Stimulated activated CD8-positive, alpha-beta memory T cell treated with anti-CD3 and anti-CD28 coated beads, Interleukin-7, amount 100 ng/mL, for 4 hours (primary cell): ENCODE data around the gene RAI1.
"Not testable (repeated sequence)": the region's sequence is repeated elsewhere in the genome, so short reads cannot be mapped to it uniquely, and the experiment has no call there.

ENCODE experiments used
- DNase-seq, 2 donors: peaks; one replicate each; pipeline ENCODE4 v3.0.0-alpha.2; 2020; ENCODE audit warnings: low read depth in 2 of 2

Gene RAI1, protein sequence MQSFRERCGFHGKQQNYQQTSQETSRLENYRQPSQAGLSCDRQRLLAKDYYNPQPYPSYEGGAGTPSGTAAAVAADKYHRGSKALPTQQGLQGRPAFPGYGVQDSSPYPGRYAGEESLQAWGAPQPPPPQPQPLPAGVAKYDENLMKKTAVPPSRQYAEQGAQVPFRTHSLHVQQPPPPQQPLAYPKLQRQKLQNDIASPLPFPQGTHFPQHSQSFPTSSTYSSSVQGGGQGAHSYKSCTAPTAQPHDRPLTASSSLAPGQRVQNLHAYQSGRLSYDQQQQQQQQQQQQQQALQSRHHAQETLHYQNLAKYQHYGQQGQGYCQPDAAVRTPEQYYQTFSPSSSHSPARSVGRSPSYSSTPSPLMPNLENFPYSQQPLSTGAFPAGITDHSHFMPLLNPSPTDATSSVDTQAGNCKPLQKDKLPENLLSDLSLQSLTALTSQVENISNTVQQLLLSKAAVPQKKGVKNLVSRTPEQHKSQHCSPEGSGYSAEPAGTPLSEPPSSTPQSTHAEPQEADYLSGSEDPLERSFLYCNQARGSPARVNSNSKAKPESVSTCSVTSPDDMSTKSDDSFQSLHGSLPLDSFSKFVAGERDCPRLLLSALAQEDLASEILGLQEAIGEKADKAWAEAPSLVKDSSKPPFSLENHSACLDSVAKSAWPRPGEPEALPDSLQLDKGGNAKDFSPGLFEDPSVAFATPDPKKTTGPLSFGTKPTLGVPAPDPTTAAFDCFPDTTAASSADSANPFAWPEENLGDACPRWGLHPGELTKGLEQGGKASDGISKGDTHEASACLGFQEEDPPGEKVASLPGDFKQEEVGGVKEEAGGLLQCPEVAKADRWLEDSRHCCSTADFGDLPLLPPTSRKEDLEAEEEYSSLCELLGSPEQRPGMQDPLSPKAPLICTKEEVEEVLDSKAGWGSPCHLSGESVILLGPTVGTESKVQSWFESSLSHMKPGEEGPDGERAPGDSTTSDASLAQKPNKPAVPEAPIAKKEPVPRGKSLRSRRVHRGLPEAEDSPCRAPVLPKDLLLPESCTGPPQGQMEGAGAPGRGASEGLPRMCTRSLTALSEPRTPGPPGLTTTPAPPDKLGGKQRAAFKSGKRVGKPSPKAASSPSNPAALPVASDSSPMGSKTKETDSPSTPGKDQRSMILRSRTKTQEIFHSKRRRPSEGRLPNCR (N-terminal part only)

GRCh38 chr17:17681187-17681743 lies at the start of gene RAI1:
Gene RAI1, plus strand, starts transcription at chr17:17681458. Its CDS starts 111,491 bp downstream, at chr17:17792949.
- peak in 1 of 2 donors; percentile 66 for DNase-seq

DNA sequence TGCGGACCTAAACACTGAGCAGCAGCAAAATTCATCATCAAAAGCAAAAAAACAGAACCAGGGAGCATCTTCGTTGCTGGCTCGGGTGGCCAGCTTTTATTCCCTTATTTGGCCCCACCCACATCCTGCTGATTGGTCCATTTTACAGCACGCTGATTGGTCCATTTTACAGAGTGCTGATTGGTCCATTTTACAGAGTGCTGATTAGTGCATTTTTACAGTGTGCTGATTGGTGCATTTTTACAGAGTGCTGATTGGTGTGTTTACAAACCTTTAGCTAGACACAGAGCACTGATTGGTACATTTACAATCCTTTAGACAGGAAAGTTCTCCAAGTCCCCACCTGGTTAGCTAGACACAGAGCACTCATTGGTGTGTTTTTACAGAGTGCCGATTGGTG lies 48.6 kb upstream of the RAI1 start:
- not testable (repeated sequence) for DNase-seq

DNA sequence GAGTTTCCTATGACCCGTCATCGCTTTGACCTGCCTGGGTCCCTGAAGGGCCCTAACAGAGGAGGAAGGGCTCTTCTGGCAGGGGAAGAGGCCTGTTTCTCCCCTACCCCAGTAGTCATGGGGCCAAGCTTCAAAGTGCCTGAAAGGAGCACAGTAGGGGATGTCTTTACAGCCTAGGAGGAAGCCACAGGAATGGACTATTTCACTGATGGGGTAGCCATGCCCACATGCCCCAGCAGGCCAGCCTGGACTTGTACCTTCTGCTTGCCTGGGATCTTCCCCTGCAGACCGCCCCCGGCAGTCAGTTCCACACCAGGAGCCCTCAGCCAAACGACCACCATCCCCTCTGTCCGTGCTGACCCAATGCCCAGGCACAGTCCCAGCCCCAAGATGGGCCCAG lies 47.9 kb upstream of the RAI1 start:
- DNase-seq = no peak

- DNase-seq = no peak
Measured at GRCh38 chr17:17635126-17635525, 46.1 kb upstream of the RAI1 start.

- not testable (repeated sequence) for DNase-seq
Measured at GRCh38 chr17:17635537-17636271, 45.6 kb upstream of the RAI1 start.

- DNase-seq = no peak
Measured at GRCh38 chr17:17636272-17636885, 44.9 kb upstream of the RAI1 start.

DNA sequence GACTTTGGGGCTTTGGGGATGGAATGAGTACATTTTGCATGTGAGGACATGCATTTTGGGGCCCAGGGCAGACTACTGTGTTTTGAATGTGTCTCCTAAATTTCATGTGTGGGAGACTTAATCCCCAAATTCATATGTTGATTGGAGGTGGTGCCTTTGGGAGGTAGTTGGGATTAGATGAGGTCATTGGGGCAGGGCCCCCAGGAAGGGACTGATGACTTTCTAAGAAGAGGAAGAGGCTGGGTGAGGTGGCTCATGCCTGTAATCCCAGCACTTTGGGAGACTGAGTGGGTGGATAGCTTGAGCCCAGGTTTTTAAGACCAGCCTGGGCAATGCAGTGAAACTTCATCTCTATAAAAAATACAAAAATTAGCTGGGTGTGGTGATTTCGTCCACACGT lies 42.8 kb upstream of the RAI1 start:
- DNase-seq = no peak

DNA sequence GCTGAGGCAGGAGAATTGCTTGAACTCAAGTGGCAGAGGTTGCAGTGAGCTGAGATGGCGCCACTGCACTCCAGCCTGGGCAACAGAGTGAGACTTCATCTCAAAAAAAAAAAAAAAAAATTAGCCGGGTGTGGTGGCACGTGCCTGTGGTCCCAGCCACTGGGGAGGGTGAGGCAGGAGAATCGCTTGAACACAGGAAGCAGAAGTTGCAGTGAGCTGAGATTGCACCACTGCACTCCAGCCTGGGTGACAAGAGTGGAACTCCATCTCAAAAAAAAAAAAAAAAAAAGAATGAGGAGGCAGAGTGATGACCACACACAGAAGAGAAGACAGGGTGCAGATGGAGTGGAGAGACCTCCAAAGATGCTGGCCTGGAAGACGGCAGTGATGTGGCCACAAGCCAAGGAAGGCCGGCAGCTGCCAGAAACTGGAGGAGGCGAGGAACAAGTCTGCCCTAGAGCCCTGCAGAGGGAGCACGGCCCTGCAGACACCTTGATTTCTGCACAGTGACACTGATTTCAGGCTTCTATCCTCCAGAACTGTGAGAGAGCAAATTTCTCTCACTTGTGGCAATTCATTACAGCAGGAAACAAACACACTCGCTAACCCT lies 41.5 kb upstream of the RAI1 start:
- DNase-seq = not testable (repeated sequence)

- peak; percentile 64 to 76 for DNase-seq
Measured at GRCh38 chr17:17641621-17642409, 39.4 kb upstream of the RAI1 start.

- not testable (repeated sequence) for DNase-seq
Measured at GRCh38 chr17:17645148-17645547, 36.1 kb upstream of the RAI1 start.

- no peak for DNase-seq
Measured at GRCh38 chr17:17645961-17646360, 35.3 kb upstream of the RAI1 start.

DNA sequence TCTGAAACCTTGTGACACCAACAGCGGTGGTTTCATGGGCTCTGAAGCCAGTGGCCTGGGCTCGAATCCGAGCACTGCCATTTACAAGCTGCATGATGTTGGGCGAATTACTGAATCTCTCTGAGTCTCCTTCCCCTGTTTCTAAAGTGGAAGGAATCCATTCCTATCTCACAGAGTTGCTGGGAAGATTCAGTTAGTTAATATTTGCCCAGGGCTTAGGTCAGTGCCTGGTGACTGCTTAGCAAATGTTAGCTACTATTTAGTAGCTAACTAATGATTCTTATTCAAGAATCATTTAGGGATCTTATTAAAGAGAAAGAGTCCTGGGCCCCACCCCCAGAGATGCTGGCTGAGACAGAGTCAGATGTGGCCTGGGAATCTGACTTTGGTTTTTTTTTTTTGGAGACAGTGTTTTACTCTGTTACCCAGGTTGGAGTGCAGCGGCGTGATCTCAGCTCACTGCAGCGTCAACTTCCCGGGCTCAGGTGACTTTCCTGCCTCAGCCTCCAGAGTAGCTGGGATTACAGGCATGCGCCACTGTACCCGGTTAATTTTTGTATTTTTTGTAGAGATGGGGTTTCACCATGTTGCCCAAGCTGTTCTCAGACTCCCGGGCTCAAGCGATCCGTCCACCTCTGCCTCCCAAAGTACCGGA lies 33.6 kb upstream of the RAI1 start:
- DNase-seq = no peak

DNA sequence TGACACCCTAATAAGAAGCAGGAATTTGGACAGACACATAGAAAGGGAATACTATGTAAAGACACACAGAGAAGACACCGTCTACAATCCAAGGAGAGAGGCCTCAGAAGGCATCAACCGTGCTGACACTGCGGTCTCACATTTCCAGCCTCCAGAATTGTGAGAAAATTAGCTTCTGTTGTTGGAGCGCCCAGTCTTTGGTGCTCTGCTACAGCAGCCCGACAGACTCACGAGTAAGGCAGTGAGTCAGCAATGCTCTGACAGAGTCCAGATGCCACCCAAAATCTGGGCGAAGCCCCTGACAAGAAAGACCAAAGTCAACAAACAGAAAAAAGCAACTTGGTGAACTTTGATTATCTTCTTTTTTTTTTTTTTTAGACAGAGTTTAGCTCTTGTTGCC lies 32.5 kb upstream of the RAI1 start:
- DNase-seq = no peak

DNA sequence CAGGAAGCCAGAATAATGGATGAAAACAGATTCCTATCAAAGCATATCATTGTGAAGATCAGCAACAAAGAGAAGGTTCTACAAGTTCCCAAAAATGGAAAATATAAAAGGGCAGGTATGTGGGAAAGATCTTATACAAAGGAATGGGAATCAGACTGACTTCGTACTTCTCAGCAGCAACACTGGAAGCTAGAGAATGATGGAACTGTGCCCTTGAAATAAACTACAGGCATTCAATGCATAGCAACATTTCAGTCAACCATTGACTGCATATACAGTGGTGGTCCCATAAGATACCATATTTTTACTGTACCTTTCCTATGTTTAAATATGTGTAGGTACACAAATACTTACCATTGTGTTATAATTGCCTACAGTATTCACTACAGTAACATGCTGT lies 30.3 kb upstream of the RAI1 start:
- no peak for DNase-seq

GRCh38 chr17:17653343-17653742 lies 27.9 kb upstream of the RAI1 start:
- no peak for DNase-seq

DNA sequence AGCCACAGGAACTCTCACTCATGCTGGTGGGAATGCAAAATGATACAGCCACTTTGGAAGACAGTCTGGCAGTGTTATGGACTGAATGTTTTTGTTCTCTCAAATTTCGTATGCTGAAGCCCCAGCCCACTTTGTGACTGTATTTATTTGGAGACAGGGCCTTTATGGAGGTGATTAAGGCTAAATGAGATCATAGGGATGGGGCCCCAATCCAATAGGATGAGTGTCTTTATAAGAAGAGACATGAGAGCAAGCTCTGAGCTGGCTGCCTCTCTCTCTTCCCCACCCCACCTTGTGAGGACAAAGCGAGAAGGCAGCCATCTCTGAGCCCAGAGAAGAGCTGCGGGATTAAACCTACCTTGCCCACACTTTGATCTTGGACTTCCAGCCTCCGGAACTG lies 21.9 kb upstream of the RAI1 start:
- DNase-seq = no peak

DNA sequence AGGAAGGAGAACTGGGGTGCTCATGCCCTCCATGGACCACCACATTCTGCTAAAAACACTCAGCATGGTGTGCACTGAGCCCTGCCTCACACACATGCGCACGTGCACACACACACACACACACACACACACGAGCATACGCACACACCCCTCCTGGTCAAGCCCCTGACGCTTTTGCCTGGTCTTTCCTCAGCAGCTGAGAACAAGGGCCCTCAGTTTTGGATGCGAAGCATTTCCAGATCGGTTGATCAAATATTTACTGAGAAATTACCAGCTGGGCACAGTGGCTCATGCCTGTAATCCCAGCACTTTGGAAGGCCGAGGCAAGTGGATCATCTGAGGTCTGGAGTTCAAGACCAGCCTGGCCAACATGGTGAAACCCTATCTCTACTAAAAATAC lies 20.1 kb upstream of the RAI1 start:
- DNase-seq = no peak

GRCh38 chr17:17661834-17662385 lies 19.3 kb upstream of the RAI1 start:
- DNase-seq = no peak
